Right ventricle myocardium inferior (tissue), 1 donor: ENCODE measurements around the gene LRRC7. TPM values are rescaled to one million over a fixed set of nuclear protein-coding genes. Genes with fewer than 3 reads are reported as not detected.

ENCODE experiments used
- ATAC-seq: fragments of 200-7000 bp; cut with Tn5 transposase; one replicate; pipeline ENCODE4 v1.9.1; 2020; ENCODE audit warnings: mild to moderate bottlenecking, moderate library complexity
- DNase-seq: peaks from one replicate; pipeline ENCODE4 v3.0.0; 2021; ENCODE audit errors: missing footprints
- intact Hi-C: fragments of 100-400 bp; cut with DNase I; formaldehyde crosslinking; loops from one replicate; pipeline ENCODE4 v1.11.0; 2022
- total RNA-seq: library from RNA; stranded (reverse); fragmentation: NEBNext Ultra II Directional; extraction: Animal tissue kit (Norgen Biotek cat#: 25700); gene quantifications from one replicate; pipeline ENCODE4 v1.2.1, GENCODE V29; 2021
- donor health status: DM: no; HTN: yes; CAD: no; lungs with severe emphysema.

Gene LRRC7
- total RNA-seq, 1 donor from 2014 or later: 3.3 TPM

GRCh38 chr1:69738458-69739250 is 170.9 kb downstream of the LRRC7 start:
- intact Hi-C loops: loop anchor here (5.0 kb wide), 1 partner anchor 1166 kb away; no protein-coding TSS in a partner anchor
- no peak for DNase-seq
- no peak for ATAC-seq

GRCh38 chr1:69739251-69739605 is 171.5 kb downstream of the LRRC7 start:
- ATAC-seq: no peak
- intact Hi-C loops: loop anchor here (5.0 kb wide), 1 partner anchor 1167 kb away; no protein-coding TSS in a partner anchor
- no peak for DNase-seq

DNA sequence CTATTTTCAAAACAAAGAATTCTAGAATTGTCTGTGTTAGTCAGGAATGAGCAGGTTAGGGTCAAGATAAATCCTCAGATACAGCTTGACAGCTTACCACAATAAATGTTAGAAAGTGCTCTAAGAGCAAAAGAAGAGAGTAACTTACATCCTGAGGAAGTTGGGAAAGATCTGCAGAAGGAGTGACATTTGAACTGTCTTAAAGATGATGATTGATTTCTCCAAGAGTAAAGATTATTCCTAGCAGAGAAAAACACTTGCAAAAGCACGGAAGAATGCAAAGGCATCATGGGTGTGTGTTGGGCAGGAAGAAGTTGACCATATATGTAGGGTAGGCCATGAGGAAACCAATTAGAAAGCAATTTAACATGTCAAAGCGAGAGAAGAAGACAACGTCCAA is 175.4 kb downstream of the LRRC7 start:
- DNase-seq: no peak
- ATAC-seq: no peak
- intact Hi-C loops: no loop called here

DNA sequence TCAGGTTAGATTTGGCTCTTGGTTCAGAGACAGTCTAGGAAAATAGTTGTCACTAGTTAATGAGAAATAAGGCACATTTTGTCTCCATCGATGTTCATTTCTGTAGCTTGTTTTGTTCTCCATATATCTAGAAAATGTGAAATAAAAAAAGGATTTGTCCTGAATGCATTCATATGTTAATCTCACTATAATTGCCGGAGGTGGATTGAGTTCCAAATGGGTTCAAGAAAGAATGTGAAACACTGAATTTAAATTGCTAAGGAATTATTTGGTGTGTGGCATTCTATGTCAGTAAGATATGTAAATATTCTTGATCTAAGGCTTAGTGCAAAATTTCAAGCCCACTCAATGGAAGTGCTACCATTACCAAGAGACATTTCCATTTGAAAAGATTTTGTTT is 176.7 kb downstream of the LRRC7 start:
- intact Hi-C loops: no loop called here
- DNase-seq: no peak

GRCh38 chr1:69747207-69747606 is 179.5 kb downstream of the LRRC7 start:
- no peak for DNase-seq
- no peak for ATAC-seq
- intact Hi-C loops: no loop called here

More for the DNA sequence above, 176.7 kb downstream of the LRRC7 start:
- no peak for ATAC-seq

- ATAC-seq (no peak), DNase-seq (no peak)
- intact Hi-C loops: no loop called here
Measured at GRCh38 chr1:69750638-69751037, 182.9 kb downstream of the LRRC7 start.

DNA sequence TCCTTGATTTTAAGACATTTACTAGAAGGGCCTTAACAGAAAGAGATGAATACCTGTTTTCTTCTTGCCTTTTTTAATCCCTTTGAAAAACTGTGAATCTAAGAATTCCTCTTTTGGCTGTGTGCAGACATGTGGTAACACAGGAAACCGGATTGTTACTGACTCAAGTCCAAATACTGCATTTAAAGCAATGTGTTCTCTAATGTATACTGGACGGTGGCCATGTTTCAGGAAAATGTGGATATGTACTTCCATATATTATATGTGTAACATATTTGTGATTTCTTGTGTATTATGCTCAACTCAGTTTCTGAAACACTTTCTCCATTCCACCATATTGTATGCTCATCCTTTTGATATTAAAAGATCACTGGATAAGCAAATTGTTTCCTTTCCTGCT is 185.1 kb downstream of the LRRC7 start:
- intact Hi-C loops: no loop called here
- no peak for DNase-seq
- ATAC-seq: no peak

- intact Hi-C loops: no loop called here
- DNase-seq: no peak
- ATAC-seq: no peak
Measured at GRCh38 chr1:69754521-69754920, 186.8 kb downstream of the LRRC7 start.

DNA sequence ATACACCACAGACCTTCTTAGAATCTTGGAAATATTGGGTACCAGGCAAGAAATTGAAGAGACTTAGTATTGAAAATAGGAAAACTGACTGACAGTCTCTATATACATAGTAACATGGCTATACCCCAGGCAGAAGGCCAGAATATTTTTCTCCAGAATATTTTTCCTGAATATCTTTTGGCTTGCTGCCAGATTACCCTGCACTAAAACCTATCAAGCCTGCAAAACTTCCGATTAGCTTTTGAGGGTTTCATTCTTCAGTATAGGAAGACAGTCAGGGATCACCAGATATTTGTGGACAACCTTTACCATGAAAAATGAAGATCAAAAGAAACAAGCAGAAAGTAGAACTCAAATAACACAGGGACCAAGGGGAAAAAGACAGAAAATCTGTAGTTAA is 187.9 kb downstream of the LRRC7 start:
- no peak for ATAC-seq
- intact Hi-C loops: no loop called here
- DNase-seq: no peak

- no peak for DNase-seq
- no peak for ATAC-seq
- intact Hi-C loops: no loop called here
Measured at GRCh38 chr1:69765951-69766350, 198.2 kb downstream of the LRRC7 start.

- intact Hi-C loops: no loop called here
- ATAC-seq: no peak
Measured at GRCh38 chr1:69766431-69767180, 198.9 kb downstream of the LRRC7 start.

DNA sequence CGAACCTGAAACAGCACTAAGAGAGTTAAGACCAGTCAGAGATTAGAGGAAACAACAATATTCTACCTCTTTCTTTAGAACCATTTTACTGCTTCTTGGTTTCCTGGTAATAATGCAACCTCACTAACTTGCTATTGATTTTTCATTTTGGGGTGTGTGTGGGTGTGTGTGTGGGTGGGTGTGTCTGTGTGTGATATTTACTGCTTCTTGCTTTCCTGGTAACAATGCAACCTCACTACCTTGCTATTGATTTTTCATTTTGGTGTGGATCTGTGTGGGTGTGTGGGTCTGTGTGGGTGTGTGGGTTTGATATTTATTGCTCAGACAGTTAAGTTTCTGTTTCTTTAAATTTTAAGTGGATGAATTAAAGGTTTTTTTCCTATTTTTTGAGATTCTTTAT is 208.8 kb downstream of the LRRC7 start:
- DNase-seq: no peak
- ATAC-seq: no peak
- intact Hi-C loops: no loop called here

More at GRCh38 chr1:69766431-69767180, 198.9 kb downstream of the LRRC7 start:
- no peak for DNase-seq

DNA sequence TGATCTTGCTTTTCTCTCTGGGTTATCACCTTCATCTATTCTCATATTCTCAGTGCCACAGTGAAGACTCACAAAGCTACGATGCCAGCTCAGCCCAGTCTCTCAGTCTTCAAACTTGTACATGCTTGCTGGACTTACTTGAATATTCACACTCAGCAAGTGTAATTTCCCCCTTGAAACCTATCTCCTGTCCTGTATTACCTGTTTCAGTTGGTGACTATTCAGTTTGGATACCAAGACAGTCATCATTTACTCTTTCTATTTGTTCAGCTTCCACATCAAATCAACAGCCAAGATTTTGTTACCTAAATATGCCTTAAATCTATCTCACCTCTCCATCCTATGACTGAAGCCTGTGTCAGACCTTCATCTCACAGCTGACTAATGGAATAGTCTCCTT is 209.7 kb downstream of the LRRC7 start:
- intact Hi-C loops: no loop called here
- no peak for ATAC-seq
- DNase-seq: no peak

GRCh38 chr1:69777971-69778370 is 210.2 kb downstream of the LRRC7 start:
- intact Hi-C loops: no loop called here
- ATAC-seq (no peak), DNase-seq (no peak)

DNA sequence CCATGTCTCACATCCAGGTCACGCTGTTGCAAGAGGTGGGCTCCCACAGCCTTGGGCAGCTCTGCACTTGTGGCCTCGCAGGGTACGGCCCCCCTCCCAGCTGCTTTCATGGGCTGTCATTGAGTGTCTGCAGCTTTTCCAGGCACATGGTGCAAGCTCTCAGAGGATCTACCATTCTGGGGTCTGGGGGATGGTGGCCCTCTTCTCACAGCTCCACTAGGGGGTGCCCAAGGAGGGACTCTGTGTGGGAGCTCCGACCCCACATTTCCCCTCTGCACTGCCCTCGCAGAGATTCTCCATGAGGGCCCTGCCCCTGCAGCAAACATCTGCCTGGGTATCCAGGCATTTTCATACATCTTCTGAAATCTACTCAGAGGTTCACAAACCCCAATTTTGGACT is 219.4 kb downstream of the LRRC7 start:
- DNase-seq: no peak
- ATAC-seq: no peak
- intact Hi-C loops: no loop called here

DNA sequence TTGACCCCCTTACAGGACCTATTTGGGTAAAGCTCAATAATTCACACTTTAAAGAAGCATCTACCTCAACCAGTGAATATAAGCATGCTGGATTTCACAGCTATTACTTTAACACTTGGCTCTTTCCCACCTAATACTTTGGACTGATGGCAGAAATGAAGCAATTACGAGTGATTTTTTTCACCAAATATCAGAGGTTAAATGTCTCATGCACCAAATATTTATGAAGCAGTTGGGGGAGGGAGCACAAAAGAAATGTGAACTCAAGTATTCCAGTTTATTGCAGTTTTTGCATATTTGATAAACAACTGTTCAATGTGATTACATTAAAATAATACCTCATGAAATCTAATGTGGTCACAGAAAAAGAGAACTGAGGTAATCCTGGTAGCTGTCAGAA is 223.6 kb downstream of the LRRC7 start:
- no peak for ATAC-seq
- intact Hi-C loops: no loop called here
- DNase-seq: no peak

GRCh38 chr1:69794831-69795230 is 227.1 kb downstream of the LRRC7 start:
- intact Hi-C loops: no loop called here
- no peak for ATAC-seq
- DNase-seq: peak; percentile 62

- ATAC-seq: no peak
- DNase-seq: no peak
- intact Hi-C loops: no loop called here
Measured at GRCh38 chr1:69814926-69815325, 247.2 kb downstream of the LRRC7 start.

GRCh38 chr1:69824932-69825331 is 257.2 kb downstream of the LRRC7 start:
- no peak for DNase-seq
- intact Hi-C loops: no loop called here
- no peak for ATAC-seq

GRCh38 chr1:69827732-69828131 is 260.0 kb downstream of the LRRC7 start:
- intact Hi-C loops: no loop called here
- ATAC-seq (no peak), DNase-seq (no peak)
